OCI-LY7 (cell line): Measurements from ENCODE around the gene CDCA7L. TPM values are rescaled to one million over a fixed set of nuclear protein-coding genes. Genes with fewer than 3 reads are reported as not detected.

Source experiments
- Bru-seq: library from RNA; stranded (reverse); fragments of 400-500 nt; gene quantifications from one replicate; lab custom pipeline; 2021; lab: Mats Ljungman, UMichigan
- BruChase-seq, 2 experiments: library from RNA; stranded (reverse); fragments of 400-500 nt; gene quantifications; one replicate each; lab custom pipeline; 2021; lab: Mats Ljungman, UMichigan
- BruUV-seq: library from RNA; stranded (reverse); fragments of 400-500 nt; replicated peaks from 2 replicates; lab custom pipeline; 2021; lab: Mats Ljungman, UMichigan
- CTCF ChIA-PET: fragments of 300-600 bp; sonication (Branson Sonifier 250); formaldehyde crosslinking; loops from one replicate; lab custom pipeline; 2022; ENCODE audit warnings: antibody characterized with exemption; ENCODE audit not compliant: unreplicated experiment; lab: Charles Lee
- POLR2A ChIA-PET: fragments of 300-600 bp; sonication (Branson Sonifier 250); formaldehyde crosslinking; loops from one replicate; lab custom pipeline; 2022; ENCODE audit warnings: antibody characterized with exemption; lab: Charles Lee
- DNase-seq: peaks from one replicate; pipeline ENCODE4 v3.0.0-alpha.2; 2015; ENCODE audit warnings: low spot score
- H2AFZ ChIP-seq: fragments of 200-600 bp; sonication (generic), shearing (Covaris generic); 2 replicates; pipeline ENCODE4 v1.6.1; 2014; ENCODE audit warnings: mild to moderate bottlenecking, antibody characterized with exemption, low read length, moderate library complexity
- H3K27ac ChIP-seq: fragments of 200-600 bp; sonication (generic); 2 replicates; pipeline ENCODE4 v1.5.1; 2014; ENCODE audit warnings: mixed run types, low read depth, mild to moderate bottlenecking, moderate library complexity, low read length, inconsistent platforms; ENCODE audit not compliant: poor library complexity, severe bottlenecking
- H3K36me3 ChIP-seq: fragments of 200-600 bp; sonication (generic); 2 replicates; pipeline ENCODE4 v1.6.1; 2014; ENCODE audit warnings: mild to moderate bottlenecking, antibody characterized with exemption, low read length, moderate library complexity, mixed read lengths; ENCODE audit not compliant: insufficient read depth
- H3K4me1 ChIP-seq: fragments of 200-600 bp; sonication (generic); 2 replicates; pipeline ENCODE4 v1.5.1; 2014; ENCODE audit warnings: mild to moderate bottlenecking, low read length; ENCODE audit not compliant: insufficient read depth, poor library complexity, severe bottlenecking
- H3K4me2 ChIP-seq: fragments of 200-600 bp; sonication (generic); 2 replicates; pipeline ENCODE4 v1.6.1; 2014; ENCODE audit warnings: mild to moderate bottlenecking, low read length
- H3K4me3 ChIP-seq: fragments of 200-600 bp; sonication (generic); 2 replicates; pipeline ENCODE4 v1.5.1; 2014; ENCODE audit warnings: mild to moderate bottlenecking, low read depth, low read length; ENCODE audit not compliant: poor library complexity, severe bottlenecking
- H3K79me2 ChIP-seq: fragments of 200-600 bp; sonication (generic); 2 replicates; pipeline ENCODE4 v1.6.1; 2016; ENCODE audit warnings: low read depth, mild to moderate bottlenecking, low read length, moderate library complexity, mixed read lengths; ENCODE audit not compliant: insufficient read depth
- H3K9me2 ChIP-seq: fragments of 200-600 bp; sonication (generic); 2 replicates; pipeline ENCODE4 v1.6.1; 2016; ENCODE audit warnings: mild to moderate bottlenecking, low read length, mixed read lengths; ENCODE audit not compliant: insufficient read depth
- H3K9me3 ChIP-seq: fragments of 200-600 bp; sonication (generic); 2 replicates; pipeline ENCODE4 v1.6.1; 2014; ENCODE audit warnings: mild to moderate bottlenecking, mixed run types, low read length, mixed read lengths
- H4K20me1 ChIP-seq: fragments of 200-600 bp; sonication (generic); 2 replicates; pipeline ENCODE4 v1.6.1; 2014; ENCODE audit warnings: mild to moderate bottlenecking, antibody characterized with exemption, low read length, moderate library complexity, mixed read lengths; ENCODE audit not compliant: insufficient read depth
- EZH2phosphoT487 ChIP-seq: fragments of 200-600 bp; sonication (generic); IDR thresholded peaks from 2 replicates; pipeline ENCODE4 v1.6.1; 2018; ENCODE audit warnings: low read depth, borderline replicate concordance, mild to moderate bottlenecking, mixed run types, antibody characterized with exemption, low read length, moderate library complexity, mixed read lengths
- intact Hi-C: fragments of 100-400 bp; cut with micrococcal nuclease; formaldehyde crosslinking; loops from one replicate; pipeline ENCODE4 v1.10.0; 2022; ENCODE audit not compliant: unreplicated experiment
- long read RNA-seq: library from polyadenylated mRNA; stranded (forward); transcript quantifications from one replicate; pipeline ENCODE4 v2.0.0, GENCODE V29; 2022
- total RNA-seq, 2 experiments: library from RNA; depleted of rRNA in 1 of 2; stranded (reverse); fragments of >200 nt in 1 of 2; shearing (Covaris generic) in 1 of 2; gene quantifications; 2 replicates each; pipeline ENCODE4 v1.2.3, GENCODE V29; 2014 to 2022
- TF ChIP-seq, protein P1 (sequence below): fragments of 200-600 bp; sonication (generic); conservative IDR thresholded peaks from 2 replicates; pipeline ENCODE4 v1.5.1; 2014; ENCODE audit warnings: mild to moderate bottlenecking, antibody characterized with exemption, low read length, moderate library complexity, mixed read lengths

Gene CDCA7L
- total RNA-seq (2014; rRNA removed; shearing (Covaris generic)) (155 and 157 TPM in 2 replicates), total RNA-seq (2022) (173 and 175 TPM in 2 replicates), Bru-seq, nascent RNA (percentile 94 among the genes with signal in this experiment), BruChase-seq, experiment 1, labeled RNA remaining after a 6-hour chase (percentile 92 among the genes with signal in this experiment), BruChase-seq, experiment 2, labeled RNA remaining after a 2-hour chase (percentile 92 among the genes with signal in this experiment)
- long read RNA-seq, transcript CDCA7L-202 (9 exons, 1,830 nt): minor isoform, 31 of 566 reads
- long read RNA-seq, transcript CDCA7L-203 (10 exons, 3,066 nt): major isoform, 301 of 566 reads
- long read RNA-seq, partial matches to known transcripts: 24 of 566 reads
- long read RNA-seq, other reads (novel, unspliced or antisense): 207 of 566 reads

DNA sequence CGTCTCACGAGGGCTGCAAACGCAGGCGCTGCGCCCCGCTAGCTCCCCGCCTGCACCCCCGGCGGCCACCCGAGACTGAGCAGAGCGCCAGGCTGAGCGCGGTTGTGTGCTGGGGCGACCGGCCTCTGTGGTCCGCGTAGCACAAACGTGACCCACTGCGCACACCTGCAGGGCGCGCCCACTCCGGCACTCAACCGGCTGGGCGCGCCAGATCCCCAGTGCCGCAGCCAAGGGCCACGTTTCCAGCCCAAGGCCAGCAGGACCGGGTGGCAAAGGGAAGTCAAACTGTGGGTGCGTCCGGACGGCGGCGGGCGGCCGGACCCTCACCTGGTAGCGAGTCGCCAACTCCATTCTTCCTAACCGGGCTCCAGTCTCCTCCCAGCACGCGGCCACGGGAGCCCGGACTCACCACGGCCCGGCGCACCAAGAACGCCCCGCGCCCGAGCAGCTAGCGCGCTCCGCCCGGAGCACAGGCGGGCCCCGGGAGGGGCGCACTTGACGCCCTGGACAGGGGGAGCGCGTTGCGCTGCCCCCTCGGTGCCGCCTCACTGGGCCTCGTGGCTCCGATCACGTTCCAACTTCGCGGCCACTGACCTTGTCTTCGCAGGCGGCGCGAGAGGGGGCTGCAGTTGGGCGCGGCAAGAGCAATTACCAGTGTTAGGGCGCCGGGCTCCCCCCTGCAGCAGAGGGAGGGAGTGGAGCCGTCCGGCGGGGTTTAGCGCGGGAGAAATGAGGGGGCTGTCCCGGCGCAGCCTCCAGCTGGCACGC lies at the start of gene CDCA7L:
Gene CDCA7L, minus strand, starts transcription at position 446 of the 768 bp plus-strand sequence. Its CDS starts 95 bp downstream, at position 351.
- H3K79me2 ChIP-seq: peaks cover 45% of the 10 kb centered on the region
- H3K4me2 ChIP-seq: peak within 1 kb of the TSS; percentile 88
- TF ChIP-seq, protein P1, sequence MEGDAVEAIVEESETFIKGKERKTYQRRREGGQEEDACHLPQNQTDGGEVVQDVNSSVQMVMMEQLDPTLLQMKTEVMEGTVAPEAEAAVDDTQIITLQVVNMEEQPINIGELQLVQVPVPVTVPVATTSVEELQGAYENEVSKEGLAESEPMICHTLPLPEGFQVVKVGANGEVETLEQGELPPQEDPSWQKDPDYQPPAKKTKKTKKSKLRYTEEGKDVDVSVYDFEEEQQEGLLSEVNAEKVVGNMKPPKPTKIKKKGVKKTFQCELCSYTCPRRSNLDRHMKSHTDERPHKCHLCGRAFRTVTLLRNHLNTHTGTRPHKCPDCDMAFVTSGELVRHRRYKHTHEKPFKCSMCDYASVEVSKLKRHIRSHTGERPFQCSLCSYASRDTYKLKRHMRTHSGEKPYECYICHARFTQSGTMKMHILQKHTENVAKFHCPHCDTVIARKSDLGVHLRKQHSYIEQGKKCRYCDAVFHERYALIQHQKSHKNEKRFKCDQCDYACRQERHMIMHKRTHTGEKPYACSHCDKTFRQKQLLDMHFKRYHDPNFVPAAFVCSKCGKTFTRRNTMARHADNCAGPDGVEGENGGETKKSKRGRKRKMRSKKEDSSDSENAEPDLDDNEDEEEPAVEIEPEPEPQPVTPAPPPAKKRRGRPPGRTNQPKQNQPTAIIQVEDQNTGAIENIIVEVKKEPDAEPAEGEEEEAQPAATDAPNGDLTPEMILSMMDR: peak; percentile 40; the same call in 1 of the 2 replicates
- TF ChIP-seq EZH2phosphoT487: no peak
- peak within 1 kb of the TSS; percentile 91 for H2AFZ ChIP-seq
- peaks cover 63% of the 10 kb centered on the region for H3K4me1 ChIP-seq
- H3K4me3 ChIP-seq: peak within 1 kb of the TSS; percentile 84
- intact Hi-C loops: loop anchor here (1.0 to 10.0 kb wide), 8 partner anchors 21 to 1731 kb away; partner anchors contain the start of genes HYCC1 and MACC1
- H3K9me2 ChIP-seq: no peaks in the 10 kb centered on the region
- peak within 1 kb of the TSS; percentile 79 for H3K27ac ChIP-seq
- peak; percentile 93 for DNase-seq
- H3K36me3 ChIP-seq: peaks cover 20% of the 10 kb centered on the region
- ChIA-PET POLR2A (interaction anchor here (0.6 to 13.6 kb wide), 11 partner anchors 10 to 1641 kb away, joined by 3 to 194 read pairs (median 4); no protein-coding TSS in a partner anchor), CTCF (interaction anchor here (0.7 to 1.6 kb wide), 4 partner anchors 9 to 22 kb away, joined by 4 to 6 read pairs (median 5); no protein-coding TSS in a partner anchor)
- BruUV-seq: no TSS peak
- peaks cover 24% of the 10 kb centered on the region; the same call in 1 of the 2 replicates for H4K20me1 ChIP-seq
- no peaks in the 10 kb centered on the region for H3K9me3 ChIP-seq

DNA sequence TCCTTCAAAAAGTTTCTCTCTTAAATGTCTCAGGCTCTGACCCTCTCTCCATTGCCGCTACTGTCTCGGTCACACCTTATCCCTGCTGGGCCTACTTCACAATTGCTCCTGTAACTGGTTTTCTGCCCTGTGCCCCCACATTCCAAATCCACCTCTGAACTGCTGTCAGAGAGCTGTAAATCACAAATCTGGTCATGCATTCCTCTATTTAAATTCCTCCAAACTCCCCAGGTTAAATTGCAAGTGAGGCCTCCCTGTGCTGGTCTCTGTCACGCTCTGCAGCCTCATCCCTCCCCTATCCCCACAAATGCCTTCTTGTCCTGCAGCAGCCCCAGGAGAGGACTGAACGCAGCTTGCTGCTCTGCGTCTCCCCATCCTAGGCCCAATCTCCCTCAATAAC lies 40.4 kb upstream of the CDCA7L start:
- H3K4me1 ChIP-seq: no peaks in the 10 kb centered on the region
- no peaks in the 10 kb centered on the region for H3K36me3 ChIP-seq
- no peak overlapping the region for H2AFZ ChIP-seq
- no peak overlapping the region for H3K4me3 ChIP-seq
- POLR2A ChIA-PET: interaction anchor here (1.7 kb wide), 1 partner anchor 10 kb away, joined by 5 read pairs; no protein-coding TSS in a partner anchor
- no TSS peak for BruUV-seq
- H3K4me2 ChIP-seq: no peak overlapping the region
- intact Hi-C loops: no loop called here
- H4K20me1 ChIP-seq: no peaks in the 10 kb centered on the region
- no peaks in the 10 kb centered on the region for H3K9me3 ChIP-seq
- DNase-seq: no peak
- H3K27ac ChIP-seq: no peak overlapping the region
- no peaks in the 10 kb centered on the region for H3K9me2 ChIP-seq
- no peaks in the 10 kb centered on the region for H3K79me2 ChIP-seq
- CTCF ChIA-PET: interaction anchor here (0.6 kb wide), 1 partner anchor 1562 kb away, joined by 3 read pairs; no protein-coding TSS in a partner anchor
- TF ChIP-seq EZH2phosphoT487: no peak
- TF ChIP-seq, protein P1: no peak
